ENCODE measurements around the gene HCFC1.

The HCFC1 gene

DNA sequence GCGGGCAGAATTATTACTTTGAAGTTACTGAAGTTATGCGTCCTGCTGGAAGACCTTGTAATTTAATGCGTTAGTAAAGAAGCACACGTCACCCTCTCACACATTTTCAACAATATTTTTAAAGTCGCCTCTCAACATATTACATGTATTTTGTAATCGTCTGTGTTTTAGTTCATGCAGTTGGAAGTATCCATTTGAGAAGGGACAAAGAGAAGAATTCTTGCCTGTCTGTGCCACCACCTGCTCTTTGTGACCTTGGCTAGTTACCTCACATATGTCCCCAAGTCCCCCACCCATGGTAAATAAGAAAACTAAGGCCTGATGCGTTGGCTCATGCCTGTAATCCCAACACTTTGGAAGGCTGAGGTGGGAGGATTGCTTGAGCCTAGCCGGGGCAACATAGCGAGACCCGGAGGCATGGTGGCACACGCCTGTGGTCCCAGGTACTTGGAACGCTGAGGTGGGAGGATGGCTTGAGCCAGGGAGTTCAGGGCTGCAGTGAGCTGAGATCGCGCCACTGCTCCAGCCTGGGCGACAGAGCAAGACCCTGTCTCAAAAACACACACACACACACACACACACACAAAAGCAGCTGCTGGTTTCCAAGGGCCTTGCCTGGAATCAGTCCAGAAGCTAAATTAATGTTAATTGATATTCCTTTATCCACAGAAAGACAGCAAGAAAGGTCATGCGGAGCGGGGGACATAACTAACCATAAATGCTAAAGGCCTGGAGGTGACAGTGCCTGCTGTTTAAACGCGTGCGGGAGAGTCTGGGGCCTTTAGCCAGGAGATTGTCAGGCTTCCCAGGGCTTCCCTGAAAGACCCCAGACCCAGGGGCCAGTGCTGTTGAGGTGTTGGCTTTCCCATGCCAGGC, 1.7 kb upstream of the HCFC1 start:
- DNase-seq (ENCODE audit: low read depth): no peak

DNA sequence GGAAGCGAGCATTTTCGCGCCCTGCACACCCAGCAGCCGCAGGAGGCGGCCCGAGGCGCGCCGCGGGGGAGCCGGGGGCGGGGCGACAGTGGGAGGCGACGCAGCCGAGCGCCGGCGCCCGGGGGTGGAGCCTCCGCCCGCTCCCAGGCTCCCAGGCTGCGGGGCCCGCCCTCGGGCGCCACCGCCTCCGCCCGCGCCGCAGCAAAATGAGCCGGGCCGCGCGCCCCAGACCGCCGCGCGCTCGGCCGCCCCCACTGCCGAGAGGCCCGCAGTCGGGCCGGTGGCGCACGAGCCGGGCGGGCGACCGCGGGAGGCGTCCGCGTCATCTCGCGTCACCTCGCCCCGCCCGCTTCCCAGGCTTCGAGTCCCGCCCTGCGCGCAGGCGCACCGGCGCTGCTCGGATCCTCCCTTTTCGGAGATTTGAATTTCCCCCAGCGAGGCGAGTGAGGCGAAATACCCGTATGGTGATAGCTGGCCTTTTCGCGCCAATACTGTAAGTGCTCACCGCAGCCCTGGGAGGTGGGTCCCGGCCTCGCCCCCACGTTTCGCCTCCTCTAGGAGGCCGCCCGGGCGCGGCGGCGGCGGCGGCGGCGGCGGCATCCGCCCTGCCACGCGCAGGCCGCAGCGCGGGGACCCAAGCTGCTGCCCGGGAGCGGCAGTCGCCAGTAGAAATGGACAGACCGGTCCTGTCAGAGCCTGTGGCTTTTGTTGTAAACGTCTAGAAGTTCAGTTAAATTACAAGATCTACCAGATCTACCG, 929 bp upstream of the HCFC1 start, which contains the start of gene TMEM187:
Gene TMEM187 (plus strand): TSS at position 387 of the 759 bp plus-strand sequence. CDS start 9,309 bp downstream, outside the sequence.
- DNase-seq (ENCODE audit: low read depth): peak; percentile 59

DNA sequence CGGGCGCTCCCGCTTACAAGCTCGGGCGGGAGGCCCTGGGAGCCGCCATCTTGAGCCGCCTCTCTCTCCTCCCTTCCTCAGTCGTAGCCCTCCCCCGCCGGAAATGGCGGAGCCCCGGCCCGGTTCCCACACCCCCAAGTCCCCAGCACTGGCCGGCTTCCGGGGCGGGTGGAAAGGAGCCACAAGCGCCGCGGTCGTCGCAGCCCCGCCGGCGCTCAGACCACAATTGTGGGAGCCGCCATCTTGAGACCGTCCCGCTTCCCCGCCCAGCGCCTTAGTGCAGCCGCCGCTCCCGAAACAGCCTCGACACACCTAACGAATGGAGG, 531 bp downstream of the HCFC1 start:
- DNase-seq (ENCODE audit: low read depth): peak; percentile 44

- DNase-seq (ENCODE audit: low read depth): no peak
Observed at GRCh38 chrX:153970357-153971123, 1.1 kb downstream of the HCFC1 start.

GRCh38 chrX:153969904-153970356, 1.7 kb downstream of the HCFC1 start:
- DNase-seq (ENCODE audit: low read depth): no peak

DNA sequence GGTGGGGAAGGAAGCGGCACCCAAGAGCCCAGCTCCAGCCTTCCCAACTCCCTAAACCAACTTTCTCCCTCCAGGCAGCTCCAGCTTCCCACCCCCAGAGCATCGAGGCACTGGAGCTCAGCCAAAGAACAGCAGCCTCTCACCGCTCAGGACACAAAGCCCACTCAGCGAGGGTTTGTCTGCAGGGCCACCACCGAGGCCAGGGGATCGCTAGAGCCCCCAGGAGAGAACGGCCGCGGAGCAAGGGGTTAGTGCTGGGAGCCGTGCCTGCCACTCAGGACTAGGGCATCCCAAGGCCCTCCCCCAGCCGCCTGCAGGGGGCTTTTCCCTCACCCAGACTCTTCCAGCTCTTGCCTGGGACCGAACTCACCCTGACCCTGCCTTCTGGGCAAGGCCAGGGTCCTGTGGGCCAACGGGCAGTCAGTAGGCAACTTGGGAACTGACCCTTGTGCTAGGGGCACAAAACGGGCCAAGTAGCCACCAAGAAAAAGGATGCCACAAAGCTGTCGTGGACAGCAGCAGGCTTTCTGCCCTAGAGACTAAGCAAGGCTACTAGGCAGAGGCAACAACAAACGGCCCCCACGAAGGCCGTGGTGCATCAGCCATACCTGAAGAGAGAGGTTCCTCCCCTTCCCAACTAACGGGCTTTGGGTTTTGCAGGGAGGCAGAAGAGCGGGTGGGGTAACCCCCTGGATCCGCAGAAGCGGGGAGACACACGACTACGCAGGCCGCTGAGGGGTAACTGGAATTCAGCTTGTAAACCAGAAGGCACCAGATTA, 2.3 kb downstream of the HCFC1 start:
- no peak for DNase-seq (ENCODE audit: low read depth)

DNA sequence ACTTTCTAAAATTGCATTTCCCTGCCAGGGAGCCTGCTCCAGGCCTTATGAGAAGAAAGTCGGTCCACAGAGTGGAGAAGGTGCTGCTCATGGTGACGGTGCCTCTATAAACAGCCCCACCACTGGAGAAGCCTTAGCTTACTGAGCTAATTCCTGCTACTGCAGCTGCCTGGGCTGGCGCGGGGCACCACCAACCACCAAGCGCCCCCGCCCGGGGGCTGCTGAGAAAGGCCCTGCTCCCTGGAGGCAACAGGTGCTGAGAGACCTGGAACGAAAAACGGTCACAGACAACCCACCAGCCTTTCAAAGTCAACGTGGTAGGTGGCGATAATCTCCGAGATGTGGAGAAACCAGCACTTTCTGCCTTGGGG, 2.9 kb downstream of the HCFC1 start:
- DNase-seq (ENCODE audit: low read depth): no peak

GRCh38 chrX:153968255-153968654, 3.4 kb downstream of the HCFC1 start:
- DNase-seq (ENCODE audit: low read depth): no peak

DNA sequence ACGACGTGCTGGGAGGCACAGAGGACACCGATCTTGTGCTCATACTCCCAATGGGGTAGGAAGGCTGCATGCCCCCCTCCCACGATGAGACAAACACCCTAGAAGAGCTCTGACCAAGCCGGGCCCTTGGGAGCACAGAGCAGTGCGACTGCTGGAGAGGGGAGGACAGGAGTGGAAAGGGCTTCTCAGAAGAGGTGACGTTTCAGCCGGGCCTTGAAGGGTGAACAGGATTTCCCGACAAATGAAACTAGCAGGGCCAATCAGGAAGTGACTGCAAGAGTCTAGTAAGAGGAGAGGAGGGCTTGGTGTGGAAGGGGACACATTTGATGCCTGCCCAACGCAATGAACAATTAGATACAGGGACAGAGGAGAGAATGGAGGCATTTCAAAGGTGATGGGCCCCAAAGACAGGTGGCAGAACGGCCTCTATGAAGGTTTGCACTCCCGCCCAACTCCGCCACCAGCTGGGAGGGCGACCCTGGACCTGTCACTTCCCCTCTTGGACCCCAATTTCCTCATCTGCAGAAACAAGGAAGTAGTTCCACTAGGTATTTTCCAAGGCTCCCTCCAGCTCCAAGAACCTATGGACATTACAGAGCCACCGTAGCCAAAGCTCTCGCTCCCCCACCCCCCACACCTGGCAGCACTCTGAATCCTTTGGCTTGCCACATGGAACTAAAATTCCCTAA, 3.9 kb downstream of the HCFC1 start:
- no peak for DNase-seq (ENCODE audit: low read depth)

DNA sequence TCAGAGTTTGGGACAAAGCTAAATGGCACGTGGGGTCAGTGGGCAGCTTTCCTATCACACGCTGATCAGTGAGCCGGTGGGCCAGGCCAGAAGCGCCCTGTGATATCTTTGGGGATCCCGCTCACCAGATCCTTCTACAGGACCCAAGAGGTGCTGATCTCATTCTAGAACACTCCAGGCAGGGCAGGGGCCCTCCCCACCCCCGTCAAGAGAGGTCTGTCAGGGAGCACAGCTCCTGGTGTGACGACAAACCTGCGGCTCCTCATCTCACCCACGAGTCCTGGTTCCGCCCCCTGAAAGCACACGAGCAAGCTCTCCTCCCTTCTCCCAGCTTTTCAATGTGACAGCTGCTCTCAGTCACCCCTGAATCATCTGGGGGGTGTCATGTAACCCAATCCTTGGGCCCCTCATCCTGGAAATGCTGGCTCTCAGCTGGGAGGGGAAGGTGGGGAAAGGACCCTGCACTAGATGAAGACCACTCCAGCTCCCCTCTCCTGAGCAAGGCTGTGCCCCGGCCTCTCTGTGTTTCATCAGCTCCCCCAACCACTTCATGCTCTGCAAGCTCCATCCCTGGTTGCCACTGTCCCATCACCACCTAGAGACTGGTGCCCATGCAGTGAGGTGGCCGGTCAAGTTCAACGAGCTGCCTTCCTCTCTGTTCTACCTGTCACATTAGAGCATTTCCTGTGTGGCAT, 4.6 kb downstream of the HCFC1 start:
- DNase-seq (ENCODE audit: low read depth): no peak

GRCh38 chrX:153966283-153966688, 5.3 kb downstream of the HCFC1 start:
- no peak for DNase-seq (ENCODE audit: low read depth)

GRCh38 chrX:153965406-153965805, 6.2 kb downstream of the HCFC1 start:
- DNase-seq (ENCODE audit: low read depth): no peak

GRCh38 chrX:153964105-153964504, 7.5 kb downstream of the HCFC1 start:
- no peak for DNase-seq (ENCODE audit: low read depth)

DNA sequence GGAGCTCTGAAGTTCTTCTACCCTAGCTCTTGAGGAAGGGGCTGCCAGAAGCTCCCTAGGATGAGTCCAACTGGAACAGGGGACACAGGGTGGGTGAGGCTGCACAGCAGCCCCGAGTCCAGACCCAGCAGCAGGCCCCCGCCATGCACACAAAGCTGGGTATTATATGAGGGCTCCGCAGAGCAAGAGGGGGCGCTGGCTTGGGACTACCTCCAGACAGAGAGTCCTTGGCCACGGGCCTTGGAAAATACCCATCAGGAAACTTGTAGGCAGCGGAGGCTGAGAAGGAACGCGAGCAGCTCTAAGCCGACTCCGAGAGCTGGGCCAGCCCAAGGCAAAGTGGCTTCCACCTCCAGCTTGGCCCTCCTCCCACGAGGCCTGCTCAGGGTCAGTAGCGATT, 8.1 kb downstream of the HCFC1 start:
- no peak for DNase-seq (ENCODE audit: low read depth)

DNA sequence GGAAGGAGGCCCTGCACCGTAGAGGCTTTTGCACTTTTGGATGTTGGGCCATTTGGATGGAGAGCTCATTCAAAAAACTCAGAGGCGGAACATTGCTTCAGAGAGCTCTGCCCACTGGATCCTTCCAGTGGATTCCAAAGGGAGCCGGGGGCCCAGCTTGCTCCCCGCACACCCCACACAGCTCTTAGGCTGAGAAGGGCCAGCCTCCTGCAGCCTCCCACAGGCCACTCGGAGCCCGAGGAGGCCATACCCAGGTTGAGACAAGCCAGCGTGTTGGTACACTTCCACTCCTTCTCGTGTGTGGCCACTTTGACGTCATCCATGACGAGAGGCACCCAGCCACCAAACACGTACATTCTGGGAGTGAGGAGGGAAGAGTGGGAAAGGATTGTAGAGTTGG, 10.3 kb downstream of the HCFC1 start:
- no peak for DNase-seq (ENCODE audit: low read depth)

GRCh38 chrX:153960786-153961185, 10.8 kb downstream of the HCFC1 start:
- no peak for DNase-seq (ENCODE audit: low read depth)

DNA sequence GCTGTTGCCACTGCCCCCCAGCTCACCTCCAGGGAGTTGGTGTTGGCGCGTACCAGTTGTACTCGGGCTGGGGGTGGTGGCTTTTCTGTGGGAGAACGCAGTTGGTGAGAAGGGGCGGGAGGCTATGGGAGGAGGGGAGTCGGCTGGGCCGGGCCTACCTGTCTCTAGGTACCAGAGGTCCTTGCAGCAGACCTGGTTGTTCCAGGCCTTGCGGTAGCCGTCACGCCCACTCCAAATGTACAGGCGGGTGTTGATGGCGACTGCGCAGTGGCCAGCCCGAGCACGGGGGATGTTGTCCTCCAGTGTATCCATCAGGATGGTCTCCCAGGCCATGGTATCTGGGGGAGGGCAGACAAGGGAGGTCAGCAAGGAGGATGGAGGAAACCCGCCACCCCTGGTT, 11.5 kb downstream of the HCFC1 start:
- DNase-seq (ENCODE audit: low read depth): no peak

- no peak for DNase-seq (ENCODE audit: low read depth)
Observed at GRCh38 chrX:153959649-153960048, 12.0 kb downstream of the HCFC1 start.

GRCh38 chrX:153958605-153959004, 13.0 kb downstream of the HCFC1 start:
- no peak for DNase-seq (ENCODE audit: low read depth)

DNA sequence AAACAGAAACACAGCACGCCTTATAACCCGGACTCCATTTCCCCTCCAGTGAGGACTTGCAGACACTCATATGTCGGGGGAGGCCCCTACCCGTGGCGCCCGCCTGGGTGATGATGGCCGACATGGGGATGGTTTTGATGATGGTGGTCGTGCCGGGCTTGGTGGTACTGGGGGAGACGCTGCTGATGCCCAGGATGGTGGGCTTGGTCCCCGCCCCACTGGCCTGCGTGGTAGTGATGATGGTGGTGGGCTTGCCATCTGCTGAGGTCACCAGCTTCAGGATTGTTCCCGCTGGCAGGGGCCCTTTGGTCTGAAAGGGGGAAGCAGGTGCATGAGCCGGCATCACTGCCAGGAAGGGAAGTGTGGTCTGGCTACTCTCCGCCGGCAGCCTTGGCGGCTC, 14.4 kb downstream of the HCFC1 start:
- no peak for DNase-seq (ENCODE audit: low read depth)

Measured in HS-5 (cell line).